Stomach (tissue), 9 donors: ENCODE measurements around the gene PKD1. TPM values are rescaled to one million over a fixed set of nuclear protein-coding genes. Genes with fewer than 3 reads are reported as not detected.

ENCODE experiments used
- DNase-seq, 2 donors: peaks; one replicate each; pipeline versions ENCODE4 v3.0.0 to v3.0.0-alpha.2; 2013 to 2019
- H3K27ac ChIP-seq, 5 donors: fragments of 200-600 bp in 4 of 5; sonication (generic) in 4 of 5; one replicate each; pipeline ENCODE4 v1.5.1; 2013 to 2019; ENCODE audit warnings: mild to moderate bottlenecking in 1 of 5, moderate library complexity in 1 of 5
- H3K27me3 ChIP-seq, 3 donors: fragments of 200-600 bp; sonication (generic); one replicate each; pipeline ENCODE4 v1.5.1; 2017 to 2019; ENCODE audit warnings: mixed run types in 1 of 3
- H3K36me3 ChIP-seq, 4 donors: fragments of 200-600 bp; sonication (generic); 1 replicate in 3 of 4; 2 replicates in 1 of 4; pipeline ENCODE4 v1.5.1; 2016 to 2019
- H3K4me1 ChIP-seq, 4 donors: fragments of 200-600 bp; sonication (generic); one replicate each; pipeline ENCODE4 v1.5.1; 2016 to 2019
- H3K4me3 ChIP-seq, 4 donors: fragments of 200-600 bp; sonication (generic) in 3 of 4; one replicate each; pipeline ENCODE4 v1.5.1; 2016 to 2019; ENCODE audit warnings: mild to moderate bottlenecking in 1 of 4
- H3K9me3 ChIP-seq, 4 donors: fragments of 200-600 bp; sonication (generic); one replicate each; pipeline ENCODE4 v1.5.1; 2016 to 2019
- EP300 ChIP-seq: sonication (generic); formaldehyde crosslinking; IDR thresholded peaks from one replicate; pipeline ENCODE4 v1.6.1; 2017; ENCODE audit warnings: antibody characterized with exemption
- POLR2A ChIP-seq, 4 donors: fragments of 450-650 bp; IDR thresholded peaks; one replicate each; pipeline ENCODE4 v1.6.1; 2016; ENCODE audit warnings: antibody characterized with exemption in 4 of 4, control low read depth in 2 of 4, mild to moderate bottlenecking in 1 of 4, moderate library complexity in 1 of 4
- POLR2AphosphoS5 ChIP-seq, 3 donors: sonication (generic); formaldehyde crosslinking; IDR thresholded peaks; one replicate each; pipeline ENCODE4 v1.6.1; 2016; ENCODE audit warnings: antibody characterized with exemption in 3 of 3
- WGBS, 5 donors: extraction: QIAGEN DNeasy Blood & Tissue Kit in 3 of 5; methylation state at CpG; one replicate each; pipeline versions ENCODE4 v1.1.5 to v1.1.7; 2013 to 2018; 5-methylcytosine and 5-hydroxymethylcytosine counted together
- intact Hi-C: fragments of 100-400 bp; cut with DNase I; formaldehyde crosslinking; loops from one replicate; pipeline ENCODE4 v1.15.1; 2023; ENCODE audit warnings: low total_unique reads
- polyA plus RNA-seq, 3 donors: library from polyadenylated mRNA; stranded (reverse); fragments of 200-250 nt; gene quantifications; one replicate each; pipeline ENCODE4 v1.2.3, GENCODE V29; 2013
- total RNA-seq, 5 donors: library from RNA; depleted of rRNA; stranded (reverse); fragments of >200 nt; gene quantifications; one replicate each; pipeline versions ENCODE4 v1.1.0 to v1.2.3, GENCODE V29; 2014 to 2016
- TF ChIP-seq, protein P1 (sequence below), 7 experiments: fragments of 450-650 bp in 4 of 7; fragments of 200-600 bp in 3 of 7; sonication (generic) in 3 of 7; IDR thresholded peaks; one replicate each; pipeline ENCODE4 v1.5.1; 2016 to 2019; ENCODE audit warnings: antibody characterized with exemption in 7 of 7, control low read depth in 2 of 7, mild to moderate bottlenecking in 1 of 7
- donor health status: healthy with polysubstance abuse.
- donor health status: Bipolar disorder and iron deficiency.
- donor health status: healthy.

The PKD1 gene
- total and polyA plus RNA-seq, 8 donors, result 10.4 to 776 (median 90.7) TPM

DNA sequence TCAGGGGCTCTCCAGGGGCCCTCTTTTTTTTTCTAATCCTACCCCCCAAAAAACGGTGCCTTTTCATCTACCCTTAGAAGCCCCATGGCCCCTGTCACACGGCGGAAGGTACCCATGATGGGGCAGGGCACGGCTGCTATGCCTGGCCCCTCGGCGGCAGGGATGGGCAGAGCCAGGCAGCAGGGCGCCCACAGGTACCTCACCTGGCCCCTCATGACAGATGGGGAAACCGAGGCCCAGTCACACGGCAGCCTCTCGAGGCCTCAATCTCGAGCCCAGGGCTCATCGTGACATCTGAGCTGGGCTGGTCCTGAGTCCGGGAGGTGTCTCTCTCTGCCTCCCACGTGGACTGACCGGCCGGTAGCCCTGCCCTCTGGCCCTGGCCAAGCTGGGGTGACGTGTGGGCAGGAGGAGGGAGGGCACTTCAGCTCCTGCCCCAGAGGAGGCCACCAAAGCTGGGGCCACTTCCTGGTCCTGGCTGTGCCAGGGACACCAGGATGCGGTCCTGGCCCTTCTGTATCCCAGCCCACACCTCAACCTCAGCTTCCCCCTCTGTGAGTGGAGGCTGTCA, 31.5 kb upstream of the PKD1 start:
- no peak overlapping the region for H3K27ac ChIP-seq
- H3K36me3 ChIP-seq, result peaks cover 37 to 75% (median 67%) of the 10 kb centered on the region in 4 donors
- no peak for TF ChIP-seq EP300
- H3K9me3 ChIP-seq, result no peaks in the 10 kb centered on the region
- H3K4me3 ChIP-seq, result no peak overlapping the region
- 86 to 93% (median 87%) methylated on average over 7 to 18 of the region's 18 CpGs for WGBS, 5 donors
- intact Hi-C loops, result no loop called here
- no peaks in the 10 kb centered on the region for H3K27me3 ChIP-seq
- H3K4me1 ChIP-seq, result peaks cover 9 to 20% (median 19%) of the 10 kb centered on the region in 4 donors
- no peak for DNase-seq

DNA sequence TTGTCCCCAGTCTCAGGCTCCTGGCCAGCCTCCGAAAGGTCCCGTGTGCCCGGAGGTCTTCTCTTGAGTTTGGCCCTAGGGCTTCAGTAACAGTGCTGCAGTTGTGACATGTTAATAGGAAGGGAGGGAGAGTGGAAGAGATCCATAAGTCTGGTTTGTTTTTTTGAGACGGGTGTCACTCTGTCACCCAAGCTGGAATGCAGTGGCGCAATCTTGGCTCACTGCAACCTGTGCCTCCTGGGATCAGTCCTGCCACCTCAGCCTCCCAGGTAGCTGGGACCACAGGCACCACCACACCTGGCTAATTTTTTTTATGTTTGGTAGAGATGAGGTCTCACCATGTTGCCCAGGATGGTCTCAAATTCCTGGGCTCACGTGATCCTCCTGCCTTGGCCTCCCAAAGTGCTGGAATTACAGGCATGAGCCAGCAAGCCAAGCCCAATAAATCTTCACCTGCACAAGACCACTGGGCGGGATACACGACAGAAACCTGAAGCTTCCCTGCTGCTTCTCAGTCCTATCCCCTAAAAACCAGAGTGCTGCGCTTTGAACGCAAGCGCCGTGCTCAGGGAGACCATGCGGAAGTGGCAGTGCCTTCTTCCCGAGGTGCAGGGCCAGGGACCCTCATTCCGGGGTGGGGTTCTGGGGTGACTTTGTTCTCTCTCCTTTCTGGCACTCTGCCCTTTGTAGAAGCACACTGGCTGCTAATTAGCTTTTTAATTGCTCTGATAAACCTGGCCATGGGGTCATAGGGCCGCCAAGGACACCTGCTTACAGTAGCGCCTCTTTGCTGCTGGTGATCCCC, 30.8 kb upstream of the PKD1 start:
- WGBS, 5 donors, result 90 to 94% (median 92%) methylated on average over 17 of the region's 17 CpGs
- H3K27me3 ChIP-seq, result no peaks in the 10 kb centered on the region
- no peak overlapping the region for H3K27ac ChIP-seq
- peaks cover 37 to 68% (median 60%) of the 10 kb centered on the region in 4 donors for H3K36me3 ChIP-seq
- intact Hi-C loops, result no loop called here
- no peak for TF ChIP-seq POLR2AphosphoS5 (IDR thresholded peaks at IDR 0.05)
- TF ChIP-seq EP300, result no peak
- TF ChIP-seq POLR2A (IDR thresholded peaks at IDR 0.05), result no peak
- TF ChIP-seq, protein P1, sequence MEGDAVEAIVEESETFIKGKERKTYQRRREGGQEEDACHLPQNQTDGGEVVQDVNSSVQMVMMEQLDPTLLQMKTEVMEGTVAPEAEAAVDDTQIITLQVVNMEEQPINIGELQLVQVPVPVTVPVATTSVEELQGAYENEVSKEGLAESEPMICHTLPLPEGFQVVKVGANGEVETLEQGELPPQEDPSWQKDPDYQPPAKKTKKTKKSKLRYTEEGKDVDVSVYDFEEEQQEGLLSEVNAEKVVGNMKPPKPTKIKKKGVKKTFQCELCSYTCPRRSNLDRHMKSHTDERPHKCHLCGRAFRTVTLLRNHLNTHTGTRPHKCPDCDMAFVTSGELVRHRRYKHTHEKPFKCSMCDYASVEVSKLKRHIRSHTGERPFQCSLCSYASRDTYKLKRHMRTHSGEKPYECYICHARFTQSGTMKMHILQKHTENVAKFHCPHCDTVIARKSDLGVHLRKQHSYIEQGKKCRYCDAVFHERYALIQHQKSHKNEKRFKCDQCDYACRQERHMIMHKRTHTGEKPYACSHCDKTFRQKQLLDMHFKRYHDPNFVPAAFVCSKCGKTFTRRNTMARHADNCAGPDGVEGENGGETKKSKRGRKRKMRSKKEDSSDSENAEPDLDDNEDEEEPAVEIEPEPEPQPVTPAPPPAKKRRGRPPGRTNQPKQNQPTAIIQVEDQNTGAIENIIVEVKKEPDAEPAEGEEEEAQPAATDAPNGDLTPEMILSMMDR (IDR thresholded peaks at IDR 0.05), result no peak
- no peak for DNase-seq
- H3K4me1 ChIP-seq, result peaks cover 15 to 27% (median 26%) of the 10 kb centered on the region in 4 donors
- H3K4me3 ChIP-seq, result no peak overlapping the region
- no peaks in the 10 kb centered on the region for H3K9me3 ChIP-seq

DNA sequence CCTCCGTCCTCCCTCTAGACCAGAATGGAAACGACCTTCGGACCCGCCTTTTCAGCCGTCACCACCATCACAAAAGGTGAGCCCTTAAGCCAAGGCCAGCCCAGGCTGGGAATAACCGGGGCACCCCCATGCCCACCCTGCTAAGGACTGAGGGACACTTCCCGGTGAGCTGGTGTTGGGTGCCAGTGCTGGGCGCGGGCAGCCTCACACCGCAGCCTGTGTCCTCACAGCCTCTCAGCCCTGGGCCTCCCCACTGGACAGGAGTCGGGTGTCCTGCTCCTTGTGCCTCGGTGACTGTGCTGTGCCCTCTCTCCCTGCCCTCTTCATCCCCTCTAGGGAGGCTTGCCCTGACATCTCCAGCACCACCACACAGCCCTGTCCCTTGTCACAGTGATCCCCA, 30.2 kb upstream of the PKD1 start:
- H3K27me3 ChIP-seq, result no peaks in the 10 kb centered on the region
- no peak overlapping the region for H3K27ac ChIP-seq
- peaks cover 31 to 62% (median 56%) of the 10 kb centered on the region in 4 donors for H3K36me3 ChIP-seq
- 91 to 97% (median 95%) methylated on average over 11 to 12 of the region's 12 CpGs for WGBS, 5 donors
- DNase-seq, result no peak
- intact Hi-C loops, result no loop called here
- no peak overlapping the region for H3K4me3 ChIP-seq
- H3K9me3 ChIP-seq, result no peaks in the 10 kb centered on the region
- peaks cover 16 to 33% (median 32%) of the 10 kb centered on the region in 4 donors for H3K4me1 ChIP-seq
- TF ChIP-seq, protein P1 (IDR thresholded peaks at IDR 0.05), result no peak
- no peak for TF ChIP-seq EP300
- no peak for TF ChIP-seq POLR2A (IDR thresholded peaks at IDR 0.05)
- no peak for TF ChIP-seq POLR2AphosphoS5 (IDR thresholded peaks at IDR 0.05)

DNA sequence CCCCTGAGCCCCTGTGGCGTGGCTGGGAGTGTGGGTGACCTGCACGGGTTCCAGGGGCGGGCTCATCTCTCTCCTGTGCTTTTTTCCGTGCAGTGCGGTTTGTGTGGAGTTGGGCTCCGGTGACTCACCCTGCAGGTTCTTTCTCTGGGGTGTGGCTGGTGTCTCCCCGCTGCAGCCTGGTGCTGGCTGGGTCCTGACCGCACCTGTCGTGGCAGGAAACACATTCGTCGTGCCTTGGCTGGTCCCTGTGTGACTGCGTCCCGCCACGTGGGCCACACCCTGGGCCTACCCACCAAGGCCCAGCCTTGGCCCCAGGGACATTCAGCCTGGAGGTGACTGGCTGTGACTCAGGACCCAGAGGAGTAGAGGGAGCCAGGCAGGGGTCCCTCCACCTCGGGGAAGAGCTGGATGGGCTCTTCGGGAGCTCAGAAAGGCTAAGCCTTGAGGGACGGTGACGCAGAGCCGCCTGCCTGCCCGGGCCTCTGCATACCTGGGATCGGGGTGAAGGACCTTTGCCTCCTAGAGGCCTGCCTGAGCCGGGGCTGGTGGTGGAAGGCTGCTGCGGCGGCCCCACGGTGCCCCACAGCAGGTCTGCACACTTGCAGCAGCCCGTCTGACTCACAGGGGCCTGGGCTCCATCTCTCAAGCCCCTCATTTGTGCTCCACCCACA, 27.6 kb upstream of the PKD1 start:
- 41 to 78% (median 53%) methylated on average over 14 to 26 of the region's 26 CpGs for WGBS, 5 donors
- DNase-seq, result peak; percentile 77 to 90
- peaks cover 42 to 58% (median 57%) of the 10 kb centered on the region in 4 donors for H3K4me1 ChIP-seq

DNA sequence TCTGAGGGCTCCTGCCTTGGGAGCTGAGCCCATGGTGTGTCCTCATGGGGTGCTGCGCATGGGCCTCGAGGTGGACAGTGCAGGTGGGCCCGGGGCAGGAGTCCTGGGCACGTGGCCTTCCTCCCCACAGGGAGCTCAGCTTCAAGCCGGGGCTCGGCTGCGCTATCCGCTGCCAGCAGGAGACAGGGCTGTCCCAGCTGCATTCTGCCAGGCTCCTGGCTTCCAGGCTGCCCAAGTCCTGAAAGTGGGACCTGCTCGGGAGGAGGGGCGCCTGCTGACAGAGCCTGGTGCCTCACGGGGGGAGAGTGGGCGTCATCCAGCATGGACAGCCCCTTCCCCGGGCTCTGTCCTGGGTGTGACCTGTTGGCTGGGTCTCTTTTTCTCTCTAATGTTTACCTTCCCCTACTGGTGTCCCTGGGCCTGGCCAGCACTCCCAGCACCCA, 27.0 kb upstream of the PKD1 start:
- peak in 1 of 2 donors; percentile 50 for DNase-seq
- no peaks in the 10 kb centered on the region for H3K27me3 ChIP-seq
- WGBS, 5 donors, result 53 to 79% (median 58%) methylated on average over 4 to 13 of the region's 13 CpGs
- H3K27ac ChIP-seq, result peak overlapping the region; percentile 54 to 96 (median 77)
- H3K4me1 ChIP-seq, result peaks cover 48 to 65% (median 63%) of the 10 kb centered on the region in 4 donors
- peaks cover 19 to 30% (median 24%) of the 10 kb centered on the region in 4 donors for H3K36me3 ChIP-seq
- peak overlapping the region in 1 of 4 donors; percentile 13 for H3K4me3 ChIP-seq
- intact Hi-C loops, result no loop called here
- no peak for TF ChIP-seq POLR2A (IDR thresholded peaks at IDR 0.05)
- H3K9me3 ChIP-seq, result no peaks in the 10 kb centered on the region

More for the DNA sequence above, 27.6 kb upstream of the PKD1 start:
- peak overlapping the region; percentile 54 to 96 (median 77) for H3K27ac ChIP-seq
- peak overlapping the region in 1 of 4 donors; percentile 13 for H3K4me3 ChIP-seq
- TF ChIP-seq POLR2AphosphoS5 (IDR thresholded peaks at IDR 0.05) (peak in 2 of 3 donors; percentile 46 to 55), POLR2A (IDR thresholded peaks at IDR 0.05) (no peak)
- H3K36me3 ChIP-seq, result peaks cover 24 to 37% (median 31%) of the 10 kb centered on the region in 4 donors
- no peaks in the 10 kb centered on the region for H3K9me3 ChIP-seq
- intact Hi-C loops, result no loop called here
- no peaks in the 10 kb centered on the region for H3K27me3 ChIP-seq
